Keratinocyte (primary cell): ENCODE results near the gene RYR2.

Experiments
- CTCF ChIP-seq, 3 experiments: IDR thresholded peaks in 1 of 3; conservative IDR thresholded peaks in 1 of 3; optimal IDR thresholded peaks in 1 of 3; 2 replicates in 2 of 3; 3 replicates in 1 of 3; pipeline versions ENCODE3 to v1.5.1; 2011; ENCODE audit warnings: low read length in 3 of 3, mild to moderate bottlenecking in 3 of 3, moderate library complexity in 2 of 3, control low read depth in 1 of 3, inconsistent platforms in 1 of 3; ENCODE audit not compliant: insufficient read depth in 2 of 3; ENCODE audit errors: extremely low read depth in 1 of 3
- EZH2 ChIP-seq: IDR thresholded peaks from one replicate; pipeline ENCODE4 v1.6.1; 2012; ENCODE audit warnings: inconsistent platforms, mild to moderate bottlenecking, low read length, moderate library complexity

- TF ChIP-seq CTCF (optimal IDR thresholded peaks at IDR 0.05 in 1 of 3, IDR thresholded peaks at IDR 0.05 in 1 of 3, conservative IDR thresholded peaks at IDR 0.05 in 1 of 3; ENCODE audit: extremely low read depth in 1 of 3, insufficient read depth in 2 of 3, low read length in 3 of 3), result no peak
- TF ChIP-seq EZH2, result no peak
Observed at GRCh38 chr1:237239248-237239647, 197.3 kb downstream of the RYR2 start.
